NB4 (cell line): ENCODE data around the gene CDK17.
A peak's percentile ranks its signal among the peaks of the same experiment; 100 is the strongest.

Source experiments
- DNase-seq: peaks from one replicate; pipeline ENCODE4 v3.0.0; 2010; ENCODE audit warnings: low read depth
- H3K4me3 ChIP-seq: one replicate; pipeline ENCODE4 v1.5.1; 2011; ENCODE audit warnings: mild to moderate bottlenecking, low read depth, low read length, moderate library complexity
- MYC ChIP-seq: IDR thresholded peaks from 2 replicates; pipeline ENCODE4 v1.6.1; 2011; ENCODE audit warnings: low read depth, low read length
- POLR2A ChIP-seq: IDR thresholded peaks from 2 replicates; pipeline ENCODE4 v1.6.1; 2011; ENCODE audit warnings: mild to moderate bottlenecking; ENCODE audit not compliant: insufficient read length; ENCODE audit errors: extremely low read depth
- TF ChIP-seq, protein P1 (sequence below): IDR thresholded peaks from 2 replicates; pipeline ENCODE4 v1.6.1; 2011; ENCODE audit warnings: low read depth, low read length
- TF ChIP-seq, protein P2 (sequence below): IDR thresholded peaks from one replicate; pipeline ENCODE4 v1.5.1; 2012; ENCODE audit warnings: low read depth, low read length

Gene CDK17

GRCh38 chr12:96246926-96247505 is 153.2 kb downstream of the CDK17 start:
- no peak overlapping the region for H3K4me3 ChIP-seq
- no peak for DNase-seq
- TF ChIP-seq POLR2A, result no peak
- TF ChIP-seq MYC, result no peak
- TF ChIP-seq, protein P1, sequence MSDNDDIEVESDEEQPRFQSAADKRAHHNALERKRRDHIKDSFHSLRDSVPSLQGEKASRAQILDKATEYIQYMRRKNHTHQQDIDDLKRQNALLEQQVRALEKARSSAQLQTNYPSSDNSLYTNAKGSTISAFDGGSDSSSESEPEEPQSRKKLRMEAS, result no peak
- TF ChIP-seq, protein P2, sequence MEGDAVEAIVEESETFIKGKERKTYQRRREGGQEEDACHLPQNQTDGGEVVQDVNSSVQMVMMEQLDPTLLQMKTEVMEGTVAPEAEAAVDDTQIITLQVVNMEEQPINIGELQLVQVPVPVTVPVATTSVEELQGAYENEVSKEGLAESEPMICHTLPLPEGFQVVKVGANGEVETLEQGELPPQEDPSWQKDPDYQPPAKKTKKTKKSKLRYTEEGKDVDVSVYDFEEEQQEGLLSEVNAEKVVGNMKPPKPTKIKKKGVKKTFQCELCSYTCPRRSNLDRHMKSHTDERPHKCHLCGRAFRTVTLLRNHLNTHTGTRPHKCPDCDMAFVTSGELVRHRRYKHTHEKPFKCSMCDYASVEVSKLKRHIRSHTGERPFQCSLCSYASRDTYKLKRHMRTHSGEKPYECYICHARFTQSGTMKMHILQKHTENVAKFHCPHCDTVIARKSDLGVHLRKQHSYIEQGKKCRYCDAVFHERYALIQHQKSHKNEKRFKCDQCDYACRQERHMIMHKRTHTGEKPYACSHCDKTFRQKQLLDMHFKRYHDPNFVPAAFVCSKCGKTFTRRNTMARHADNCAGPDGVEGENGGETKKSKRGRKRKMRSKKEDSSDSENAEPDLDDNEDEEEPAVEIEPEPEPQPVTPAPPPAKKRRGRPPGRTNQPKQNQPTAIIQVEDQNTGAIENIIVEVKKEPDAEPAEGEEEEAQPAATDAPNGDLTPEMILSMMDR, result no peak

GRCh38 chr12:96244826-96245225 is 155.4 kb downstream of the CDK17 start:
- DNase-seq, result no peak
- TF ChIP-seq MYC (no peak), POLR2A (no peak)
- TF ChIP-seq, protein P2, result no peak
- TF ChIP-seq, protein P1, result no peak
- H3K4me3 ChIP-seq, result no peak overlapping the region

GRCh38 chr12:96242597-96242996 is 157.6 kb downstream of the CDK17 start:
- no peak for TF ChIP-seq POLR2A
- TF ChIP-seq, protein P1, result no peak
- no peak overlapping the region for H3K4me3 ChIP-seq
- DNase-seq, result peak; percentile 39

DNA sequence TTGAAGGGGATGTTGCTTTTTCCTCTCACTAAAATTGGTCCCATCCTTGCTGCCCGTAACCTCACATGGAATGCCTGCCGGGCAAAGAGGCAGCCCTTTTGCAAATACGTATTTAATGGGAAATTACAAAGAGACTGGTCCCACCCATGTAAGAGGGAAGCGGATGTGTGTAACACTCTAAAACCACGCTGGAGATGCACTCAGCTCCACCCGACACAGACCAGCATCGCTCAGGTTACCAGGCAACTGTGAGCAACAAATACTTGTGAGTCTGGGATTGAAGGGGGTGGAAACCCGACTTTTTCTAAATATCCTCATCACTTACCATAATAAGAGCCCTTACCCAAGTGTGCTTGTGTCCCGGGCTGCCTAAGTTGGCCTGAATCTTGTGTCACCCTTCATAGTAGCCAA is 158.4 kb downstream of the CDK17 start:
- TF ChIP-seq, protein P2, result no peak
- TF ChIP-seq POLR2A (no peak), MYC (no peak)
- no peak overlapping the region for H3K4me3 ChIP-seq
- no peak for DNase-seq

- TF ChIP-seq MYC (no peak), POLR2A (no peak)
- TF ChIP-seq, protein P2, result no peak
- TF ChIP-seq, protein P1, result no peak
- no peak for DNase-seq
- no peak overlapping the region for H3K4me3 ChIP-seq
Observed at GRCh38 chr12:96241431-96241830, 158.8 kb downstream of the CDK17 start.

DNA sequence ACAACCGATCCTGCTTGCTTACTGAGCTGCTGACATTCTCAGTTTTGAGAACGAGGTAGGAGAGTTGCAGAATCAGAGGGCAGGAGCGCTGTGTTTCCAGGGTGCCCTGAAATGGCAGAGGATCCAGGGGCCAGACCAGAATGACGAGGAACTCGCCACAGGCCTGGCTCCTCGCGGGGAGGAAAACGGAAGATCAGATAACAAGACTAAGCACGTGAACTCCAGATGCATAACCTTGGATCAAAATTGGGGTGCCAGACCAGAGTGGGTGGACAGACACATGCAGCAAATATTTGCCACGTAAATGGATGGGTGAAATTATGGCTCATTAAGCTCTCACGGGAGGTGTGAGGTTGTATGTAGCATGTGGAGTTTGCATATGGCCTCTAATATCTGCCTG is 159.6 kb downstream of the CDK17 start:
- TF ChIP-seq MYC (no peak), POLR2A (no peak)
- TF ChIP-seq, protein P1, result no peak
- TF ChIP-seq, protein P2, result no peak
- no peak for DNase-seq

More for the DNA sequence above, 159.6 kb downstream of the CDK17 start:
- no peak overlapping the region for H3K4me3 ChIP-seq
